Endodermal cell (in vitro differentiated cells): ENCODE data around the gene CRABP2. TPM values are rescaled to one million over a fixed set of nuclear protein-coding genes. Genes with fewer than 3 reads are reported as not detected.

ENCODE experiments used
- DNase-seq: peaks from one replicate; pipeline ENCODE4 v3.0.0-alpha.2; 2017
- H3K27ac ChIP-seq: 2 replicates; pipeline ENCODE4 v1.5.1; 2013; ENCODE audit warnings: mild to moderate bottlenecking, low read depth, low read length, moderate library complexity
- H3K27me3 ChIP-seq: 2 replicates; pipeline ENCODE4 v1.6.1; 2013; ENCODE audit warnings: mild to moderate bottlenecking, low read length, moderate library complexity; ENCODE audit not compliant: insufficient read depth, control insufficient read depth, poor library complexity, severe bottlenecking
- H3K36me3 ChIP-seq: 2 replicates; pipeline ENCODE4 v1.7.0; 2013; ENCODE audit warnings: mild to moderate bottlenecking, low read length, moderate library complexity; ENCODE audit not compliant: control insufficient read depth, insufficient read depth
- H3K4me1 ChIP-seq: one replicate; pipeline ENCODE4 v1.7.0; 2013; ENCODE audit warnings: low read length; ENCODE audit not compliant: control insufficient read depth, insufficient read depth
- H3K4me3 ChIP-seq: 2 replicates; pipeline ENCODE4 v1.5.1; 2013; ENCODE audit warnings: mild to moderate bottlenecking, low read length, moderate library complexity
- H3K9ac ChIP-seq: 2 replicates; pipeline ENCODE4 v1.6.1; 2013; ENCODE audit warnings: mild to moderate bottlenecking, low read length, moderate library complexity; ENCODE audit not compliant: poor library complexity, severe bottlenecking; ENCODE audit errors: extremely low read depth
- H3K9me3 ChIP-seq: 2 replicates; pipeline ENCODE4 v1.6.1; 2013; ENCODE audit warnings: mild to moderate bottlenecking, low read length, moderate library complexity; ENCODE audit not compliant: control insufficient read depth
- H3K27ac Mint-ChIP-seq: 2 replicates; pipeline ENCODE4 v1.8.0; 2020; ENCODE audit warnings: mixed read lengths
- H3K27me3 Mint-ChIP-seq: 2 replicates; pipeline ENCODE4 v1.8.0; 2021; ENCODE audit warnings: mild to moderate bottlenecking, mixed read lengths; ENCODE audit not compliant: insufficient read depth
- H3K36me3 Mint-ChIP-seq: 2 replicates; pipeline ENCODE4 v1.8.0; 2020; ENCODE audit warnings: low read depth, mixed read lengths
- H3K4me1 Mint-ChIP-seq: 2 replicates; pipeline ENCODE4 v1.8.0; 2020; ENCODE audit warnings: mixed read lengths
- H3K4me3 Mint-ChIP-seq: 2 replicates; pipeline ENCODE4 v1.8.0; 2020; ENCODE audit warnings: mild to moderate bottlenecking, moderate library complexity, mixed read lengths
- H3K9me3 Mint-ChIP-seq: 2 replicates; pipeline ENCODE4 v1.8.0; 2020; ENCODE audit warnings: mild to moderate bottlenecking, mixed read lengths
- WGBS, 2 experiments: methylation state at CpG; one replicate each; pipeline versions ENCODE4 v1.1.5 to v1.1.7; 2013; ENCODE audit warnings: missing lambda C conversion rate in 2 of 2, mixed read lengths in 1 of 2; ENCODE audit not compliant: insufficient coverage in 1 of 2, insufficient read length in 1 of 2; 5-methylcytosine and 5-hydroxymethylcytosine counted together
- total RNA-seq, 2 donors: library from RNA; stranded (reverse); fragmentation: NEBNext Ultra II Directional in 1 of 2; extraction: Animal tissue kit (Norgen Biotek cat#: 25700) in 1 of 2; gene quantifications; 2 replicates in 1 of 2; 3 replicates in 1 of 2; pipeline ENCODE4 v1.2.1, GENCODE V29; 2021
- TF ChIP-seq, protein P1 (sequence below): fragments of 200-600 bp; sonication (generic); conservative IDR thresholded peaks from 2 replicates; pipeline ENCODE4 v1.5.0; 2021; ENCODE audit warnings: antibody characterized with exemption, mild to moderate bottlenecking

The CRABP2 gene
- total RNA-seq, 2 donors from 2014 or later = 243 to 780 TPM

GRCh38 chr1:156738916-156739315, 33.5 kb upstream of the CRABP2 start:
- WGBS, 2 experiments = 95 to 100% methylated on average over 1 to 2 of the region's 2 CpGs
- no peak overlapping the region for H3K4me3 Mint-ChIP-seq
- TF ChIP-seq, protein P1, sequence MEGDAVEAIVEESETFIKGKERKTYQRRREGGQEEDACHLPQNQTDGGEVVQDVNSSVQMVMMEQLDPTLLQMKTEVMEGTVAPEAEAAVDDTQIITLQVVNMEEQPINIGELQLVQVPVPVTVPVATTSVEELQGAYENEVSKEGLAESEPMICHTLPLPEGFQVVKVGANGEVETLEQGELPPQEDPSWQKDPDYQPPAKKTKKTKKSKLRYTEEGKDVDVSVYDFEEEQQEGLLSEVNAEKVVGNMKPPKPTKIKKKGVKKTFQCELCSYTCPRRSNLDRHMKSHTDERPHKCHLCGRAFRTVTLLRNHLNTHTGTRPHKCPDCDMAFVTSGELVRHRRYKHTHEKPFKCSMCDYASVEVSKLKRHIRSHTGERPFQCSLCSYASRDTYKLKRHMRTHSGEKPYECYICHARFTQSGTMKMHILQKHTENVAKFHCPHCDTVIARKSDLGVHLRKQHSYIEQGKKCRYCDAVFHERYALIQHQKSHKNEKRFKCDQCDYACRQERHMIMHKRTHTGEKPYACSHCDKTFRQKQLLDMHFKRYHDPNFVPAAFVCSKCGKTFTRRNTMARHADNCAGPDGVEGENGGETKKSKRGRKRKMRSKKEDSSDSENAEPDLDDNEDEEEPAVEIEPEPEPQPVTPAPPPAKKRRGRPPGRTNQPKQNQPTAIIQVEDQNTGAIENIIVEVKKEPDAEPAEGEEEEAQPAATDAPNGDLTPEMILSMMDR = no peak
- no peak overlapping the region for H3K27ac Mint-ChIP-seq
- H3K27me3 Mint-ChIP-seq = no peaks in the 10 kb centered on the region
- no peak overlapping the region for H3K9ac ChIP-seq
- H3K36me3 Mint-ChIP-seq = peaks cover 39% of the 10 kb centered on the region
- H3K27me3 ChIP-seq = no peaks in the 10 kb centered on the region
- H3K4me3 ChIP-seq = no peak overlapping the region
- H3K9me3 Mint-ChIP-seq = no peaks in the 10 kb centered on the region
- no peaks in the 10 kb centered on the region for H3K4me1 ChIP-seq
- H3K4me1 Mint-ChIP-seq = peaks cover 16% of the 10 kb centered on the region
- peaks cover 59% of the 10 kb centered on the region for H3K36me3 ChIP-seq
- H3K9me3 ChIP-seq = no peaks in the 10 kb centered on the region
- H3K27ac ChIP-seq = no peak overlapping the region
- no peak for DNase-seq

DNA sequence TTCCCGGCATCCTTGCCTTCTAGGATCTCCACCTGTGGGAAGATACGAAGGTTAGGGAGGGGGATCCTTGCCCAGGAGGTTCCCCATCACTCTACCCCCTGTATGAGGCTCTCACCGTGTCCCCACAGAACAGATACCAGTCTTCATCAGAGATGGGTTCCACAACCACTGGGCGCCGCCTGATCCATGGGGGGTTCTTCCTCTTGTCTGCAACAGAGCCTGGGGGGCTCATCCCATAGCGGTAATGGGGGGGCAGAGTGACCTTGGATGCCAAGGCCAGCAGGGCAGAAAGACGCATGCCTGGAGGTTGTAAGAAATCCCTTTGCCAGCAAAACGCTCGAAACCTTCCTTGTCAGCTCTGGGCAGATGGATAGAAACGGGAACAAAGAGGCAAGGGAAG, 33.0 kb upstream of the CRABP2 start:
- H3K27ac ChIP-seq = no peak overlapping the region
- Mint-ChIP-seq H3K27me3 (no peaks in the 10 kb centered on the region), H3K4me1 (peaks cover 16% of the 10 kb centered on the region), H3K9me3 (no peaks in the 10 kb centered on the region), H3K27ac (no peak overlapping the region), H3K4me3 (no peak overlapping the region), H3K36me3 (peaks cover 38% of the 10 kb centered on the region)
- no peaks in the 10 kb centered on the region for H3K4me1 ChIP-seq
- H3K4me3 ChIP-seq = no peak overlapping the region
- peaks cover 54% of the 10 kb centered on the region for H3K36me3 ChIP-seq
- TF ChIP-seq, protein P1 = no peak
- 95 to 100% methylated on average over 7 to 10 of the region's 10 CpGs for WGBS, 2 experiments
- DNase-seq = no peak
- H3K9ac ChIP-seq = no peak overlapping the region
- H3K9me3 ChIP-seq = no peaks in the 10 kb centered on the region
- no peaks in the 10 kb centered on the region for H3K27me3 ChIP-seq

DNA sequence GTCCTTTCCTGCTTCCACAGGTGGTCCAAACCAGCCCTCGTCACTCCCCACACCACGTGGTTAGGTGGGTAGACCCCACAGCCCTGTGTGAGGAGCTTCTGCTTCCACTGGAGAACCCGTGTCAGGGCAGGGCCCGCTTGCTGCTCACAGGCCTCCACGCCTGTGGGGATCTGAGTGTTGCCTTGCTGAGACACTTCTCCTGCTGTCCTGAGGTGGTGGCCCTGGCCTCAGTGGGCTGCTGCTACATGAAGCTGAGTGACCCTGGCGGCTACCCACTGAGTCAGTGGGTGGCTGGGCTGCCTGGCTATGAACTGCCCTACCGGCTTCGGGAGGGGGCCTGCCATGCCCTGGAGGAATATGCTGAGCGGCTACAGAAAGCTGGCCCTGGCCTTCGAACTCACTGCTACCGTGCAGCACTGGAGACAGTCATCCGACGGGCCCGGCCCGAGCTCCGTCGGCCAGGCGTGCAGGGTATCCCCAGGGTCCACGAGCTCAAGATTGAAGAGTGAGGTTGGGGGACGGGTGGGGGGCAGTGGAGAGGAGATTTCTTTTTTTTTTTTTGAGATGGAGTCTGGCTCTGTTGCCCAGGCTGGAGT, 28.7 kb upstream of the CRABP2 start:
- peaks cover 5% of the 10 kb centered on the region for H3K4me1 ChIP-seq
- Mint-ChIP-seq H3K4me1 (no peaks in the 10 kb centered on the region), H3K36me3 (peaks cover 31% of the 10 kb centered on the region), H3K9me3 (no peaks in the 10 kb centered on the region), H3K27me3 (no peaks in the 10 kb centered on the region), H3K4me3 (no peak overlapping the region), H3K27ac (no peak overlapping the region)
- no peak overlapping the region for H3K4me3 ChIP-seq
- H3K9ac ChIP-seq = no peak overlapping the region
- no peak for DNase-seq
- H3K27me3 ChIP-seq = no peaks in the 10 kb centered on the region
- peaks cover 28% of the 10 kb centered on the region for H3K36me3 ChIP-seq
- no peak overlapping the region for H3K27ac ChIP-seq
- H3K9me3 ChIP-seq = no peaks in the 10 kb centered on the region
- TF ChIP-seq, protein P1 = no peak
- WGBS, 2 experiments = 95 to 96% methylated on average over 16 to 20 of the region's 20 CpGs
